Spinal cord (tissue), 10 donors: ENCODE results near the gene LRRC61. TPM values are rescaled to one million over a fixed set of nuclear protein-coding genes. Genes with fewer than 3 reads are reported as not detected.

Experiments used
- DNase-seq, 6 donors: peaks; one replicate each; pipeline versions ENCODE4 v3.0.0 to v3.0.0-alpha.2; 2013 to 2015; ENCODE audit warnings: low spot score in 6 of 6, low read depth in 4 of 6
- H3K27ac ChIP-seq: one replicate; pipeline ENCODE4 v1.5.1; 2013; ENCODE audit warnings: low read depth, low read length, control low read depth
- H3K27me3 ChIP-seq: one replicate; pipeline ENCODE4 v1.6.1; 2013; ENCODE audit warnings: low read length; ENCODE audit not compliant: control insufficient read depth, insufficient read depth
- H3K36me3 ChIP-seq: one replicate; pipeline ENCODE4 v1.6.1; 2013; ENCODE audit warnings: low read length; ENCODE audit not compliant: control insufficient read depth, insufficient read depth
- H3K4me1 ChIP-seq: one replicate; pipeline ENCODE4 v1.6.1; 2013; ENCODE audit warnings: low read length; ENCODE audit not compliant: control insufficient read depth, insufficient read depth
- H3K4me3 ChIP-seq: one replicate; pipeline ENCODE4 v1.5.1; 2013; ENCODE audit warnings: low read depth, low read length, control low read depth
- H3K9me3 ChIP-seq: one replicate; pipeline ENCODE4 v1.6.1; 2013; ENCODE audit warnings: low read length; ENCODE audit not compliant: control insufficient read depth, insufficient read depth
- WGBS: methylation state at CpG from one replicate; pipeline ENCODE4 v1.1.5; 2013; ENCODE audit warnings: missing lambda C conversion rate; ENCODE audit not compliant: insufficient coverage; 5-methylcytosine and 5-hydroxymethylcytosine counted together
- polyA plus RNA-seq, 2 donors: library from polyadenylated mRNA; unstranded; fragments of 120-200 nt; gene quantifications; one replicate each; pipeline ENCODE4 v1.2.1, GENCODE V29; 2013; ENCODE audit not compliant: insufficient read length in 2 of 2
- total RNA-seq, 2 donors: library from RNA; depleted of rRNA in 1 of 2; stranded (reverse); fragments of 120-200 nt in 1 of 2; fragments of >200 nt in 1 of 2; gene quantifications; one replicate each; pipeline versions ENCODE4 v1.2.3 to v1.2.4, GENCODE V29; 2013 to 2014
- donor health status: healthy.

LRRC61 gene
- total and polyA plus RNA-seq, 4 donors, result 8.1 to 38.6 (median 23.5) TPM

- Histone ChIP-seq H3K4me1 (peaks cover 26% of the 10 kb centered on the region), H3K36me3 (peaks cover 8% of the 10 kb centered on the region), H3K27ac (no peak overlapping the region), H3K9me3 (no peaks in the 10 kb centered on the region), H3K4me3 (no peak overlapping the region), H3K27me3 (peaks cover 15% of the 10 kb centered on the region)
- DNase-seq, result no peak
These were observed 21.1 kb downstream of the LRRC61 start for GRCh38 chr7:150344299-150344698.

- Histone ChIP-seq H3K9me3 (no peaks in the 10 kb centered on the region), H3K36me3 (peaks cover 4% of the 10 kb centered on the region), H3K4me3 (no peak overlapping the region), H3K27me3 (peaks cover 10% of the 10 kb centered on the region), H3K4me1 (peaks cover 19% of the 10 kb centered on the region), H3K27ac (no peak overlapping the region)
- no CpG with 5 or more reads among the region's 1 CpG for WGBS
- DNase-seq, result no peak
These were observed 21.9 kb downstream of the LRRC61 start for GRCh38 chr7:150345012-150345411.

GRCh38 chr7:150346922-150347321 lies 23.8 kb downstream of the LRRC61 start:
- Histone ChIP-seq H3K4me3 (no peak overlapping the region), H3K9me3 (no peaks in the 10 kb centered on the region), H3K36me3 (no peaks in the 10 kb centered on the region), H3K4me1 (peaks cover 2% of the 10 kb centered on the region), H3K27me3 (no peaks in the 10 kb centered on the region), H3K27ac (no peak overlapping the region)
- no peak for DNase-seq
- 73% methylated on average over 4 of the region's 5 CpGs for WGBS

- H3K36me3 ChIP-seq, result no peaks in the 10 kb centered on the region
- no CpG with 5 or more reads among the region's 8 CpGs for WGBS
- no peak overlapping the region for H3K4me3 ChIP-seq
- H3K27ac ChIP-seq, result no peak overlapping the region
- H3K4me1 ChIP-seq, result no peaks in the 10 kb centered on the region
- no peaks in the 10 kb centered on the region for H3K9me3 ChIP-seq
- DNase-seq, result no peak
- no peaks in the 10 kb centered on the region for H3K27me3 ChIP-seq
These were observed 28.5 kb downstream of the LRRC61 start for GRCh38 chr7:150351587-150352194.

GRCh38 chr7:150355666-150356059 lies 32.5 kb downstream of the LRRC61 start:
- H3K9me3 ChIP-seq, result no peaks in the 10 kb centered on the region
- WGBS, result no CpG with 5 or more reads among the region's 1 CpG
- H3K27ac ChIP-seq, result no peak overlapping the region
- H3K4me3 ChIP-seq, result no peak overlapping the region
- DNase-seq, result no peak
- no peaks in the 10 kb centered on the region for H3K4me1 ChIP-seq
- no peaks in the 10 kb centered on the region for H3K36me3 ChIP-seq
- no peaks in the 10 kb centered on the region for H3K27me3 ChIP-seq

GRCh38 chr7:150356265-150356897 lies 33.2 kb downstream of the LRRC61 start:
- Histone ChIP-seq H3K27me3 (no peaks in the 10 kb centered on the region), H3K4me1 (peaks cover 2% of the 10 kb centered on the region), H3K9me3 (no peaks in the 10 kb centered on the region), H3K27ac (no peak overlapping the region), H3K36me3 (no peaks in the 10 kb centered on the region), H3K4me3 (no peak overlapping the region)
- WGBS, result 80% methylated on average over 1 of the region's 6 CpGs
- peak in 2 of 6 donors; percentile 66 to 81 for DNase-seq

- Histone ChIP-seq H3K4me3 (no peak overlapping the region), H3K9me3 (no peaks in the 10 kb centered on the region), H3K4me1 (peaks cover 9% of the 10 kb centered on the region), H3K36me3 (no peaks in the 10 kb centered on the region), H3K27me3 (no peaks in the 10 kb centered on the region), H3K27ac (no peak overlapping the region)
- DNase-seq, result no peak
- WGBS, result 76% methylated on average over 5 of the region's 9 CpGs
These were observed 34.1 kb downstream of the LRRC61 start for GRCh38 chr7:150357270-150357669.

- Histone ChIP-seq H3K9me3 (no peaks in the 10 kb centered on the region), H3K4me1 (peaks cover 9% of the 10 kb centered on the region), H3K27ac (no peak overlapping the region), H3K27me3 (no peaks in the 10 kb centered on the region), H3K4me3 (no peak overlapping the region), H3K36me3 (no peaks in the 10 kb centered on the region)
- DNase-seq, result no peak
- WGBS, result 80% methylated on average over 7 of the region's 13 CpGs
These were observed 34.7 kb downstream of the LRRC61 start for GRCh38 chr7:150357771-150358427.

- Histone ChIP-seq H3K36me3 (no peaks in the 10 kb centered on the region), H3K4me1 (peaks cover 9% of the 10 kb centered on the region), H3K27me3 (no peaks in the 10 kb centered on the region), H3K4me3 (no peak overlapping the region), H3K27ac (no peak overlapping the region), H3K9me3 (no peaks in the 10 kb centered on the region)
- WGBS, result 93% methylated on average over 3 of the region's 4 CpGs
- DNase-seq, result no peak
These were observed 35.3 kb downstream of the LRRC61 start for GRCh38 chr7:150358433-150358832.
